22Rv1 (cell line): Measurements from ENCODE around the gene CLCF1.

Experiments
- H3K27ac ChIP-seq: fragments of 450-650 bp; 2 replicates; pipeline ENCODE4 v1.5.1; 2017
- CTCF ChIP-seq: fragments of 450-650 bp; IDR thresholded peaks from 2 replicates; pipeline ENCODE4 v1.5.1; 2017; ENCODE audit warnings: mild to moderate bottlenecking
- ZFX ChIP-seq: fragments of 450-650 bp; IDR thresholded peaks from 2 replicates; pipeline ENCODE4 v1.6.1; 2017; ENCODE audit warnings: antibody characterized with exemption, borderline replicate concordance

The CLCF1 gene

GRCh38 chr11:67372993-67373647 lies at the start of gene CLCF1:
TSS of gene CLCF1 (minus strand) at chr11:67373598. CDS start at chr11:67373539, 59 bp downstream.
- peak within 1 kb of the TSS; percentile 86 for H3K27ac ChIP-seq
- TF ChIP-seq CTCF = no peak
- no peak for TF ChIP-seq ZFX

- no peak overlapping the region for H3K27ac ChIP-seq
- TF ChIP-seq ZFX = no peak
- no peak for TF ChIP-seq CTCF
Measured at GRCh38 chr11:67422891-67423290, 49.5 kb upstream of the CLCF1 start.

GRCh38 chr11:67421430-67422031 lies 48.1 kb upstream of the CLCF1 start:
- no peak for TF ChIP-seq ZFX
- TF ChIP-seq CTCF = no peak
- peak overlapping the region; percentile 86 for H3K27ac ChIP-seq

- peak overlapping the region; percentile 86 for H3K27ac ChIP-seq
Measured at GRCh38 chr11:67420646-67421429, 47.4 kb upstream of the CLCF1 start.

GRCh38 chr11:67420147-67420645 lies 46.8 kb upstream of the CLCF1 start:
- peak overlapping the region; percentile 86 for H3K27ac ChIP-seq
- TF ChIP-seq ZFX (no peak), CTCF (no peak)

More at GRCh38 chr11:67420646-67421429, 47.4 kb upstream of the CLCF1 start:
- TF ChIP-seq ZFX = no peak
- peak; percentile 7; the same call in 1 of the 2 replicates for TF ChIP-seq CTCF

GRCh38 chr11:67419325-67420049 lies 46.1 kb upstream of the CLCF1 start:
- no peak for TF ChIP-seq CTCF
- TF ChIP-seq ZFX = no peak
- H3K27ac ChIP-seq = peak overlapping the region; percentile 86; the same call in 1 of the 2 replicates
